Activated naive CD8-positive, alpha-beta T cell treated with anti-CD3 and anti-CD28 coated beads, Interleukin-2, amount 10 ng/mL, durations not matched to agents 7 days and 5 days (primary cell): ENCODE measurements around the gene SIM1. TPM values are rescaled to one million over a fixed set of nuclear protein-coding genes. Genes with fewer than 3 reads are reported as not detected.

ENCODE experiments used
- ATAC-seq: fragments of 150-1000 bp; cut with Tn5 transposase; one replicate; pipeline ENCODE4 v1.10.0; 2021; ENCODE audit warnings: low read depth, moderate library complexity
- POLR2A ChIA-PET: fragments of 350-600 bp; sonication (Branson Sonifier 250); formaldehyde crosslinking; loops from one replicate; lab custom pipeline; 2021; ENCODE audit warnings: antibody characterized with exemption; lab: Charles Lee
- DNase-seq: peaks from one replicate; pipeline ENCODE4 v3.0.0; 2021
- H3K27ac Mint-ChIP-seq: one replicate; pipeline ENCODE4 v1.8.0; 2022; ENCODE audit warnings: mild to moderate bottlenecking, mixed read lengths
- H3K27me3 Mint-ChIP-seq: one replicate; pipeline ENCODE4 v1.8.0; 2022; ENCODE audit warnings: mild to moderate bottlenecking, moderate library complexity, mixed read lengths
- H3K36me3 Mint-ChIP-seq: one replicate; pipeline ENCODE4 v1.8.0; 2021; ENCODE audit warnings: mild to moderate bottlenecking, mixed read lengths
- H3K4me1 Mint-ChIP-seq: one replicate; pipeline ENCODE4 v1.8.0; 2021; ENCODE audit warnings: mixed read lengths
- H3K4me3 Mint-ChIP-seq: one replicate; pipeline ENCODE4 v1.8.0; 2022; ENCODE audit warnings: mild to moderate bottlenecking, moderate library complexity, mixed read lengths
- H3K9me3 Mint-ChIP-seq: one replicate; pipeline ENCODE4 v1.8.0; 2021; ENCODE audit warnings: mixed read lengths
- total RNA-seq, 2 experiments: library from RNA; stranded (reverse); gene quantifications; one replicate each; pipeline ENCODE4 v1.2.3, GENCODE V29; 2021

The SIM1 gene
- total RNA-seq, 2 experiments from 2014 or later: not detected

- POLR2A ChIA-PET: no interaction called here
- Mint-ChIP-seq H3K9me3 (no peaks in the 10 kb centered on the region), H3K4me3 (no peak overlapping the region), H3K4me1 (no peaks in the 10 kb centered on the region), H3K27me3 (peaks cover 2% of the 10 kb centered on the region), H3K36me3 (no peaks in the 10 kb centered on the region), H3K27ac (no peak overlapping the region)
- DNase-seq (no peak), ATAC-seq (no peak)
Measured at GRCh38 chr6:100338090-100338489, 126.6 kb downstream of the SIM1 start.

- peaks cover 2% of the 10 kb centered on the region for H3K27me3 Mint-ChIP-seq
Measured at GRCh38 chr6:100336876-100337275, 127.8 kb downstream of the SIM1 start.

GRCh38 chr6:100335991-100336390 lies 128.7 kb downstream of the SIM1 start:
- no peaks in the 10 kb centered on the region for H3K36me3 Mint-ChIP-seq
- H3K4me3 Mint-ChIP-seq: no peak overlapping the region
- no peak for ATAC-seq
- no peak for DNase-seq
- peaks cover 2% of the 10 kb centered on the region for H3K27me3 Mint-ChIP-seq
- no peaks in the 10 kb centered on the region for H3K9me3 Mint-ChIP-seq
- H3K27ac Mint-ChIP-seq: no peak overlapping the region
- POLR2A ChIA-PET: no interaction called here
- no peaks in the 10 kb centered on the region for H3K4me1 Mint-ChIP-seq

More at GRCh38 chr6:100336876-100337275, 127.8 kb downstream of the SIM1 start:
- Mint-ChIP-seq H3K36me3 (no peaks in the 10 kb centered on the region), H3K4me3 (no peak overlapping the region), H3K9me3 (no peaks in the 10 kb centered on the region), H3K27ac (no peak overlapping the region), H3K4me1 (no peaks in the 10 kb centered on the region)
- ATAC-seq: no peak
- POLR2A ChIA-PET: no interaction called here
- DNase-seq: no peak
